ENCODE results near the gene C10orf53. TPM values are rescaled to one million over a fixed set of nuclear protein-coding genes. Genes with fewer than 3 reads are reported as not detected.

The C10orf53 gene
- total and polyA plus RNA-seq, 2 of the 8 experiments (the other 6 are each of a cell fraction or from before 2014, with no cell fraction given), result not detected

DNA sequence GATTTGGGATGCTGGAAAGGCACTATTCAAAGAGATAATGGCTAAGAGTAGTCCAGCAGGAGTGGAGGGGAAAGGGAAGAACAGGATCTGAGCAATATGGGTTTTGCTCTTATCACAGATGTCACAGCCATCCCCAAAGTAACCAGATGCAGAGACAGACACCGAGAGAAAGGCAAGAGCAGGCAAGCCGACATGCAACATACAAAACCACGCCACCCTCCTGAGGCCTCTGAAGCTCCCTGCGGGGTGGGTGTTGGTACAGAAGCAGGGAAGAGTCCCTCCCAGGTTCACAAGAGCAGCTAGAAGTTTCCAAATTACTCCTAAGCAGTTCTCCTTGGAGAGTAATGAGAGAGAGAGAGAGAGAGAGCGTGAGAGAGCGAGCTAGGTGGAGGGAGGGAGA is 10.8 kb upstream of the C10orf53 start:
- no peak overlapping the region for H3K14ac ChIP-seq (ENCODE audit: insufficient read length)
- 0 out of 7 replicates have a peak, but pooled peaks cover 0 to 3% (median 2%) of the 10 kb centered on the region in 4 experiments for H3K27me3 ChIP-seq (replicated peaks in 1 of 4; ENCODE audit: control insufficient read depth in 3 of 4, extremely low read depth in 1 of 4, insufficient read depth in 3 of 4, low read length in 3 of 4)
- H3K9ac ChIP-seq (replicated peaks in 1 of 4; ENCODE audit: extremely low read depth in 1 of 4, low read depth in 3 of 4, low read length in 3 of 4), result no peak overlapping the region
- 79% methylated on average over 6 of the region's 6 CpGs; no CpG with 5 or more reads in 1 of the 2 experiments for WGBS, 2 experiments (ENCODE audit: extremely low coverage in 1 of 2, insufficient coverage in 1 of 2, insufficient read length in 1 of 2, insufficient replicate concordance in 2 of 2, low coverage in 1 of 2, low lambda C conversion rate in 2 of 2, missing lambda C conversion rate in 1 of 2)
- H3K36me3 ChIP-seq (ENCODE audit: control insufficient read depth in 2 of 4, insufficient read depth in 4 of 4, low read length in 3 of 4), result no peaks in the 10 kb centered on the region
- no peak overlapping the region for H2BK15ac ChIP-seq (ENCODE audit: low read length)
- DNase-seq (ENCODE audit: low read depth in 1 of 2, low spot score in 2 of 2) (no peak), FAIRE-seq (no peak)
- no peak overlapping the region for H3K18ac ChIP-seq (ENCODE audit: extremely low read depth, low read length)
- H2BK120ac ChIP-seq (replicated peaks; ENCODE audit: low read depth, low read length), result no peak overlapping the region
- H2AFZ ChIP-seq (ENCODE audit: low read length), result no peak overlapping the region
- CTCF ChIA-PET (ENCODE audit: partially characterized antibody), result interaction anchor here (0.8 to 1.4 kb wide), 2 partner anchors 51 to 73 kb away, joined by 4 to 7 read pairs; no protein-coding TSS in a partner anchor
- H3K4me2 ChIP-seq (ENCODE audit: insufficient read depth in 1 of 2, low read depth in 2 of 2, low read length in 2 of 2), result no peak overlapping the region
- H4K20me1 ChIP-seq (replicated peaks in 1 of 2; ENCODE audit: control insufficient read depth in 1 of 2, insufficient read depth in 2 of 2, low read length in 2 of 2), result no peaks in the 10 kb centered on the region
- no peaks in the 10 kb centered on the region for H3K23me2 ChIP-seq (ENCODE audit: low read depth, low read length)
- H3K27ac ChIP-seq (ENCODE audit: low read depth, low read length), result no peak overlapping the region
- H4K8ac ChIP-seq (ENCODE audit: extremely low read depth, insufficient read depth, low read length), result no peak overlapping the region
- H4K5ac ChIP-seq (ENCODE audit: insufficient read length, low read depth, low read length), result no peak overlapping the region
- POLR2A ChIA-PET (ENCODE audit: partially characterized antibody), result no interaction called here
- H3K4me1 ChIP-seq (replicated peaks in 1 of 4; ENCODE audit: control insufficient read depth in 3 of 4, insufficient read depth in 4 of 4, low read length in 3 of 4), result no peaks in the 10 kb centered on the region
- no peak overlapping the region for H3K23ac ChIP-seq (ENCODE audit: insufficient read length)
- no peak overlapping the region for H2BK5ac ChIP-seq (ENCODE audit: low read depth, low read length)
- H2BK12ac ChIP-seq (ENCODE audit: low read depth, low read length), result no peak overlapping the region
- H2BK20ac ChIP-seq (ENCODE audit: low read length), result no peak overlapping the region
- no peak overlapping the region for H3K4ac ChIP-seq (replicated peaks; ENCODE audit: insufficient read length, low read depth, low read length)
- H4K91ac ChIP-seq (replicated peaks; ENCODE audit: insufficient read length, low read length), result no peak overlapping the region
- H3K56ac ChIP-seq (replicated peaks; ENCODE audit: insufficient read length, low read depth, low read length), result no peak overlapping the region
- H2AK5ac ChIP-seq (ENCODE audit: low read depth, low read length), result no peak overlapping the region
- no peaks in the 10 kb centered on the region for H3K79me1 ChIP-seq (ENCODE audit: low read depth, low read length)
- H3K4me3 ChIP-seq (ENCODE audit: extremely low read depth in 1 of 4, insufficient read depth in 2 of 4, low read depth in 3 of 4, low read length in 4 of 4), result no peak overlapping the region
- H3K9me3 ChIP-seq (ENCODE audit: insufficient read depth in 2 of 2, low read depth in 1 of 2, low read length in 1 of 2), result no peaks in the 10 kb centered on the region
- no peaks in the 10 kb centered on the region for H3K79me2 ChIP-seq (ENCODE audit: control insufficient read depth in 1 of 2, insufficient read depth in 2 of 2, low read length in 2 of 2)
- no peak for TF ChIP-seq TEAD4 (IDR thresholded peaks at IDR 0.05; ENCODE audit: low read depth, low read length)
- TF ChIP-seq CBX5 (IDR thresholded peaks at IDR 0.05; ENCODE audit: low read depth, low read length), result no peak
- TF ChIP-seq BCL11A (IDR thresholded peaks at IDR 0.05; ENCODE audit: low read depth in 2 of 2, low read length in 2 of 2), result no peak
